Mammary epithelial cell (primary cell): ENCODE results near the gene NUP93.

Experiments
- EZH2 ChIP-seq: IDR thresholded peaks from 2 replicates; pipeline ENCODE4 v1.6.1; 2012; ENCODE audit warnings: low read length, inconsistent platforms, borderline replicate concordance
- TF ChIP-seq, protein P1 (sequence below), 2 donors: IDR thresholded peaks in 1 of 2; conservative IDR thresholded peaks in 1 of 2; 2 replicates each; pipeline ENCODE4 v1.5.1; 2011 to 2012; ENCODE audit warnings: inconsistent platforms in 2 of 2, low read length in 2 of 2, mild to moderate bottlenecking in 2 of 2, control low read depth in 1 of 2, low read depth in 1 of 2; ENCODE audit not compliant: insufficient read depth in 1 of 2; ENCODE audit errors: extremely low read depth in 1 of 2

DNA sequence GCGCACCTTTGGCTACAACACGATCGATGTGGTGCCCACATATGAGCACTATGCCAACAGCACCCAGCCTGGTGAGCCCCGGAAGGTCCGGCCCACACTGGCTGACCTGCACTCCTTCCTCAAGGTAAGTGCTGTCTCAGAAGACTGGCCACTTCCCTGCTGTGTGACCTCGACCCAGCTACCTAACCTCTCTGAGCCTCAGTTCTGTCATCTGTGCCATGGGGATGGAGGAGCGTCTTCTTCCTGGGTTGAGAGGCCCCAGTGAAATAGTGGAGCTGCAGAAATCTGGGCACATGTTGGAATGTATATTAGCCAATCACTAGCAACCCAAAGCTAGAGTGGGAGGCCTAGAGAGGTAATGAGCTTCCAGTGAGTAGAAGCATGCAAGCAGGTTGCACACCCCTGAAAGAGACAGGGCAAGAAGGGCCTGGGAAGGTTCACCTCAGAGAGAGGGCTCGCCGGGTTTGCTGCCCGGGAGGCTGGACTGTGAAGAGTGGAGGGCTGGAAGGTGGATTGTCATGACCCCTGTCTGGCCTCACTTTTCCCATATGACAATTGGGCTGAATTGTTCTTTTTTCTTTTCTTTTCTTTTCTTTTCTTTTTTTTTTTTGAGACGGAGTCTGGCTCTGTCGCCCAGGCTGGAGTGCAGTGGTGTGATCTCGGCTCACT is 135.6 kb downstream of the NUP93 start:
- TF ChIP-seq, protein P1, sequence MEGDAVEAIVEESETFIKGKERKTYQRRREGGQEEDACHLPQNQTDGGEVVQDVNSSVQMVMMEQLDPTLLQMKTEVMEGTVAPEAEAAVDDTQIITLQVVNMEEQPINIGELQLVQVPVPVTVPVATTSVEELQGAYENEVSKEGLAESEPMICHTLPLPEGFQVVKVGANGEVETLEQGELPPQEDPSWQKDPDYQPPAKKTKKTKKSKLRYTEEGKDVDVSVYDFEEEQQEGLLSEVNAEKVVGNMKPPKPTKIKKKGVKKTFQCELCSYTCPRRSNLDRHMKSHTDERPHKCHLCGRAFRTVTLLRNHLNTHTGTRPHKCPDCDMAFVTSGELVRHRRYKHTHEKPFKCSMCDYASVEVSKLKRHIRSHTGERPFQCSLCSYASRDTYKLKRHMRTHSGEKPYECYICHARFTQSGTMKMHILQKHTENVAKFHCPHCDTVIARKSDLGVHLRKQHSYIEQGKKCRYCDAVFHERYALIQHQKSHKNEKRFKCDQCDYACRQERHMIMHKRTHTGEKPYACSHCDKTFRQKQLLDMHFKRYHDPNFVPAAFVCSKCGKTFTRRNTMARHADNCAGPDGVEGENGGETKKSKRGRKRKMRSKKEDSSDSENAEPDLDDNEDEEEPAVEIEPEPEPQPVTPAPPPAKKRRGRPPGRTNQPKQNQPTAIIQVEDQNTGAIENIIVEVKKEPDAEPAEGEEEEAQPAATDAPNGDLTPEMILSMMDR (conservative IDR thresholded peaks at IDR 0.05 in 1 of 2, IDR thresholded peaks at IDR 0.05 in 1 of 2; ENCODE audit: extremely low read depth in 1 of 2, insufficient read depth in 1 of 2, low read depth in 1 of 2, low read length in 2 of 2) = no peak
- TF ChIP-seq EZH2 = no peak
